Ectodermal cell (in vitro differentiated cells): Measurements from ENCODE around the gene ALDH3B2. TPM values are rescaled to one million over a fixed set of nuclear protein-coding genes. Genes with fewer than 3 reads are reported as not detected.
"Not testable (repeated sequence)": the region's sequence is repeated elsewhere in the genome, so short reads cannot be mapped to it uniquely, and the experiment has no call there.

Source experiments
- H3K27ac ChIP-seq: 2 replicates; pipeline ENCODE4 v1.7.0; 2013; ENCODE audit warnings: mild to moderate bottlenecking, low read depth, low read length; ENCODE audit not compliant: insufficient read depth, poor library complexity, severe bottlenecking
- H3K27me3 ChIP-seq: 2 replicates; pipeline ENCODE4 v1.7.0; 2013; ENCODE audit warnings: mild to moderate bottlenecking, low read length; ENCODE audit not compliant: insufficient read depth, control insufficient read depth, poor library complexity, severe bottlenecking
- H3K36me3 ChIP-seq: one replicate; pipeline ENCODE4 v1.7.0; 2013; ENCODE audit warnings: low read length; ENCODE audit not compliant: control insufficient read depth, insufficient read depth
- H3K4me1 ChIP-seq: one replicate; pipeline ENCODE4 v1.7.0; 2013; ENCODE audit warnings: low read length; ENCODE audit not compliant: control insufficient read depth, insufficient read depth
- H3K4me3 ChIP-seq: 2 replicates; pipeline ENCODE4 v1.7.0; 2013; ENCODE audit warnings: low read depth, low read length, control low read depth; ENCODE audit not compliant: insufficient read depth
- H3K9me3 ChIP-seq: 2 replicates; pipeline ENCODE4 v1.7.0; 2013; ENCODE audit warnings: mild to moderate bottlenecking, low read length, moderate library complexity; ENCODE audit not compliant: control insufficient read depth
- WGBS, 2 experiments: methylation state at CpG; one replicate each; pipeline ENCODE4 v1.1.7; 2013; ENCODE audit warnings: missing lambda C conversion rate in 2 of 2; 5-methylcytosine and 5-hydroxymethylcytosine counted together
- polyA plus RNA-seq, 4 experiments: library from polyadenylated mRNA; stranded (reverse); fragments of 50-300 nt; gene quantifications; one replicate each; pipeline ENCODE4 v1.2.3, GENCODE V29; 2013

The ALDH3B2 gene
- polyA plus RNA-seq (2013, experiment 1 of 4), result not detected
- polyA plus RNA-seq (2013, experiment 2 of 4), result not detected
- not detected for polyA plus RNA-seq (2013, experiment 3 of 4)
- polyA plus RNA-seq (2013, experiment 4 of 4), result not detected

GRCh38 chr11:67674442-67674871 is at the start of gene ALDH3B2:
Gene ALDH3B2, minus strand, starts transcription at chr11:67674623. Its CDS starts 7,688 bp downstream, at chr11:67666935.
- Histone ChIP-seq H3K36me3 (no peaks in the 10 kb centered on the region), H3K27ac (no peak within 1 kb of the TSS), H3K27me3 (no peaks in the 10 kb centered on the region), H3K4me1 (no peaks in the 10 kb centered on the region), H3K4me3 (no peak within 1 kb of the TSS), H3K9me3 (no peaks in the 10 kb centered on the region)
- 92% methylated on average over 8 of the region's 8 CpGs for WGBS, 2 experiments

GRCh38 chr11:67723036-67723435 is 48.6 kb upstream of the ALDH3B2 start:
- not testable (repeated sequence) for H3K4me1 ChIP-seq

GRCh38 chr11:67716226-67716625 is 41.8 kb upstream of the ALDH3B2 start:
- H3K27me3 ChIP-seq, result peaks cover 16% of the 10 kb centered on the region
- not testable (repeated sequence) for H3K27ac ChIP-seq, H3K36me3 ChIP-seq, H3K4me3 ChIP-seq, H3K4me1 ChIP-seq, H3K9me3 ChIP-seq
- 71 to 78% methylated on average over 7 of the region's 7 CpGs for WGBS, 2 experiments

More at GRCh38 chr11:67723036-67723435, 48.6 kb upstream of the ALDH3B2 start:
- whole genome bisulfite sequencing, 2 experiments, result 94% methylated on average over 9 of the region's 9 CpGs
- H3K36me3 ChIP-seq, H3K27ac ChIP-seq, H3K9me3 ChIP-seq, H3K27me3 ChIP-seq, H3K4me3 ChIP-seq: not testable (repeated sequence)

- H3K4me1 ChIP-seq, H3K36me3 ChIP-seq, H3K4me3 ChIP-seq, H3K9me3 ChIP-seq, H3K27ac ChIP-seq: not testable (repeated sequence)
- H3K27me3 ChIP-seq, result peaks cover 19% of the 10 kb centered on the region
- WGBS, 2 experiments, result 76 to 78% methylated on average over 16 to 17 of the region's 17 CpGs
These were observed 41.4 kb upstream of the ALDH3B2 start for GRCh38 chr11:67715801-67716200.

- peaks cover 19% of the 10 kb centered on the region for H3K27me3 ChIP-seq
- H3K4me3 ChIP-seq, H3K27ac ChIP-seq, H3K9me3 ChIP-seq, H3K4me1 ChIP-seq, H3K36me3 ChIP-seq: not testable (repeated sequence)
- WGBS, 2 experiments, result 17 to 78% methylated on average over 1 to 7 of the region's 14 CpGs
These were observed 39.6 kb upstream of the ALDH3B2 start for GRCh38 chr11:67713892-67714509.

- H3K36me3 ChIP-seq, H3K9me3 ChIP-seq, H3K4me1 ChIP-seq, H3K27ac ChIP-seq: not testable (repeated sequence)
- WGBS, 2 experiments, result 3 to 6% methylated on average over 46 of the region's 46 CpGs
- Histone ChIP-seq H3K27me3 (peaks cover 19% of the 10 kb centered on the region), H3K4me3 (peak overlapping the region; percentile 22)
These were observed 37.3 kb upstream of the ALDH3B2 start for GRCh38 chr11:67711676-67712075.

- H3K9me3 ChIP-seq, H3K36me3 ChIP-seq, H3K4me1 ChIP-seq, H3K27ac ChIP-seq: not testable (repeated sequence)
- Histone ChIP-seq H3K4me3 (peak overlapping the region; percentile 22), H3K27me3 (peaks cover 19% of the 10 kb centered on the region)
- whole genome bisulfite sequencing, 2 experiments, result 1% methylated on average over 21 to 27 of the region's 31 CpGs
These were observed 36.8 kb upstream of the ALDH3B2 start for GRCh38 chr11:67711212-67711611.

GRCh38 chr11:67709806-67710205 is 35.4 kb upstream of the ALDH3B2 start:
- H3K27ac ChIP-seq, H3K4me3 ChIP-seq, H3K9me3 ChIP-seq, H3K36me3 ChIP-seq, H3K4me1 ChIP-seq: not testable (repeated sequence)
- WGBS, 2 experiments, result 89% methylated on average over 8 to 9 of the region's 11 CpGs
- peaks cover 19% of the 10 kb centered on the region for H3K27me3 ChIP-seq

GRCh38 chr11:67705264-67705663 is 30.8 kb upstream of the ALDH3B2 start:
- no peaks in the 10 kb centered on the region for H3K4me1 ChIP-seq
- H3K27ac ChIP-seq, result no peak overlapping the region
- 92 to 95% methylated on average over 2 to 3 of the region's 3 CpGs for WGBS, 2 experiments
- no peaks in the 10 kb centered on the region for H3K36me3 ChIP-seq
- H3K27me3 ChIP-seq, result no peaks in the 10 kb centered on the region
- H3K9me3 ChIP-seq, result no peaks in the 10 kb centered on the region
- H3K4me3 ChIP-seq, result no peak overlapping the region

- WGBS, 2 experiments, result 96% methylated on average over 6 to 7 of the region's 7 CpGs
- no peak overlapping the region for H3K27ac ChIP-seq
- no peaks in the 10 kb centered on the region for H3K4me1 ChIP-seq
- no peak overlapping the region for H3K4me3 ChIP-seq
- H3K27me3 ChIP-seq, result no peaks in the 10 kb centered on the region
- H3K9me3 ChIP-seq, result no peaks in the 10 kb centered on the region
- no peaks in the 10 kb centered on the region for H3K36me3 ChIP-seq
These were observed 30.1 kb upstream of the ALDH3B2 start for GRCh38 chr11:67704524-67704923.
